Renal cortex interstitium (tissue), 11 donors: ENCODE results near the gene FBN3. TPM values are rescaled to one million over a fixed set of nuclear protein-coding genes. Genes with fewer than 3 reads are reported as not detected.
"Not testable (repeated sequence)": the region's sequence is repeated elsewhere in the genome, so short reads cannot be mapped to it uniquely, and the experiment has no call there.

Source experiments
- DNase-seq, 11 donors: peaks; one replicate each; pipeline ENCODE4 v3.0.0-alpha.2; 2013; ENCODE audit warnings: low read depth in 9 of 11, low spot score in 4 of 11; ENCODE audit errors: extremely low read depth in 1 of 11
- polyA plus RNA-seq, 3 donors: library from polyadenylated mRNA; unstranded; fragments of 120-200 nt; gene quantifications; one replicate each; pipeline ENCODE4 v1.2.1, GENCODE V29; 2013; ENCODE audit not compliant: insufficient read length in 3 of 3

The FBN3 gene
- polyA plus RNA-seq, 3 donors: 34.7 to 60.5 (median 44.1) TPM

- DNase-seq: no peak
Observed at GRCh38 chr19:8038815-8039214, 110.6 kb downstream of the FBN3 start.

- DNase-seq: no peak
Observed at GRCh38 chr19:8036434-8037099, 112.8 kb downstream of the FBN3 start.

GRCh38 chr19:8034178-8034525, 115.2 kb downstream of the FBN3 start:
- no peak for DNase-seq

GRCh38 chr19:8033287-8034177, 115.9 kb downstream of the FBN3 start:
- not testable (repeated sequence) for DNase-seq

GRCh38 chr19:8030960-8031359, 118.4 kb downstream of the FBN3 start:
- no peak for DNase-seq

GRCh38 chr19:8028951-8029491, 120.4 kb downstream of the FBN3 start:
- peak in 5 of 11 donors; percentile 42 to 62 (median 51) for DNase-seq

- no peak for DNase-seq
Observed at GRCh38 chr19:8025316-8025715, 124.1 kb downstream of the FBN3 start.

- not testable (repeated sequence) for DNase-seq
Observed at GRCh38 chr19:8024256-8024655, 125.1 kb downstream of the FBN3 start.

- no peak for DNase-seq
Observed at GRCh38 chr19:8023371-8023770, 126.0 kb downstream of the FBN3 start.

- no peak for DNase-seq
Observed at GRCh38 chr19:8022275-8022674, 127.1 kb downstream of the FBN3 start.

GRCh38 chr19:8021374-8021773, 128.0 kb downstream of the FBN3 start:
- no peak for DNase-seq

- DNase-seq: no peak
Observed at GRCh38 chr19:8020681-8021080, 128.7 kb downstream of the FBN3 start.

GRCh38 chr19:8017808-8018207, 131.6 kb downstream of the FBN3 start:
- no peak for DNase-seq

Other genes with a start within 250 kb of the FBN3 start
- 10 to 100 TPM; 23.7 to 41.9 (median 33.7) TPM for gene MAP2K7, start 245.7 kb downstream of the FBN3 start, polyA plus RNA-seq
- gene TGFBR3L, start 234.8 kb downstream of the FBN3 start, polyA plus RNA-seq: 1 to 10 TPM in 2 of 3 donors, under 1 TPM in 1; 0.33 to 1.1 (median 1.0) TPM
- gene SNAPC2, start 229.3 kb downstream of the FBN3 start, polyA plus RNA-seq: 10 to 100 TPM; 12.9 to 19.0 (median 18.8) TPM
- gene CTXN1, start 223.5 kb downstream of the FBN3 start, polyA plus RNA-seq: 10 to 100 TPM; 12.7 to 33.9 (median 32.3) TPM
- 10 to 100 TPM; 39.4 to 59.3 (median 59.1) TPM for gene TIMM44, start 205.9 kb downstream of the FBN3 start, polyA plus RNA-seq
- 10 to 100 TPM; 79.8 to 92.2 (median 92.0) TPM for gene ELAVL1, start 144.0 kb downstream of the FBN3 start, polyA plus RNA-seq
- under 1 TPM; 0.26 to 0.64 (median 0.42) TPM for gene CCL25, start 96.8 kb downstream of the FBN3 start, polyA plus RNA-seq
- gene CERS4, start 59.8 kb upstream of the FBN3 start, polyA plus RNA-seq: 10 to 100 TPM; 31.8 to 55.9 (median 43.8) TPM
- 10 to 100 TPM; 23.8 to 44.1 (median 39.7) TPM for gene CD320, start 158.8 kb upstream of the FBN3 start, polyA plus RNA-seq
- 10 to 100 TPM; 38.0 to 55.0 (median 52.7) TPM for gene NDUFA7, start 171.8 kb upstream of the FBN3 start, polyA plus RNA-seq
- 100 to 1,000 TPM; 328 to 611 (median 520) TPM for gene RPS28, start 171.9 kb upstream of the FBN3 start, polyA plus RNA-seq
- 10 to 100 TPM in 2 of 3 donors, 1 to 10 TPM in 1; 5.9 to 15.5 (median 14.2) TPM for gene KANK3, start 193.7 kb upstream of the FBN3 start, polyA plus RNA-seq
- 1 to 10 TPM; 2.6 to 3.9 (median 3.1) TPM for gene ANGPTL4, start 214.6 kb upstream of the FBN3 start, polyA plus RNA-seq
- 100 to 1,000 TPM; 122 to 168 (median 165) TPM for gene RAB11B, start 240.8 kb upstream of the FBN3 start, polyA plus RNA-seq